Adrenal gland (tissue), 5 donors: ENCODE measurements around the gene LSM2.

Source experiments
- CTCF ChIP-seq, 6 experiments: fragments of 450-650 bp in 4 of 6; fragments of 200-600 bp in 2 of 6; sonication (generic) in 1 of 6; IDR thresholded peaks; 1 replicate in 5 of 6; 2 replicates in 1 of 6; pipeline versions ENCODE4 v1.5.1 to v1.8.0; 2016 to 2021; ENCODE audit warnings: antibody characterized with exemption in 6 of 6, mild to moderate bottlenecking in 2 of 6, moderate library complexity in 1 of 6
- POLR2A ChIP-seq, 2 donors: fragments of 450-650 bp; IDR thresholded peaks; one replicate each; pipeline ENCODE4 v1.6.1; 2017; ENCODE audit warnings: antibody characterized with exemption in 2 of 2, mild to moderate bottlenecking in 2 of 2, moderate library complexity in 1 of 2
- donor health status: DM: no; HTN: no; CAD: no.

- no peak for TF ChIP-seq CTCF (IDR thresholded peaks at IDR 0.05)
- no peak for TF ChIP-seq POLR2A (IDR thresholded peaks at IDR 0.05)
Observed at GRCh38 chr6:31778193-31778592, 28.6 kb downstream of the LSM2 start.
